Right kidney (tissue), 9 donors: Measurements from ENCODE around the gene KIF1A.
A peak's percentile ranks its signal among the peaks of the same experiment; 100 is the strongest.

Experiments
- DNase-seq: peaks from one replicate; pipeline ENCODE4 v3.0.0-alpha.2; 2016
- long read RNA-seq, 8 donors: transcript quantifications; one replicate each; lab custom pipeline, GENCODE V29; 2026

KIF1A gene, protein sequence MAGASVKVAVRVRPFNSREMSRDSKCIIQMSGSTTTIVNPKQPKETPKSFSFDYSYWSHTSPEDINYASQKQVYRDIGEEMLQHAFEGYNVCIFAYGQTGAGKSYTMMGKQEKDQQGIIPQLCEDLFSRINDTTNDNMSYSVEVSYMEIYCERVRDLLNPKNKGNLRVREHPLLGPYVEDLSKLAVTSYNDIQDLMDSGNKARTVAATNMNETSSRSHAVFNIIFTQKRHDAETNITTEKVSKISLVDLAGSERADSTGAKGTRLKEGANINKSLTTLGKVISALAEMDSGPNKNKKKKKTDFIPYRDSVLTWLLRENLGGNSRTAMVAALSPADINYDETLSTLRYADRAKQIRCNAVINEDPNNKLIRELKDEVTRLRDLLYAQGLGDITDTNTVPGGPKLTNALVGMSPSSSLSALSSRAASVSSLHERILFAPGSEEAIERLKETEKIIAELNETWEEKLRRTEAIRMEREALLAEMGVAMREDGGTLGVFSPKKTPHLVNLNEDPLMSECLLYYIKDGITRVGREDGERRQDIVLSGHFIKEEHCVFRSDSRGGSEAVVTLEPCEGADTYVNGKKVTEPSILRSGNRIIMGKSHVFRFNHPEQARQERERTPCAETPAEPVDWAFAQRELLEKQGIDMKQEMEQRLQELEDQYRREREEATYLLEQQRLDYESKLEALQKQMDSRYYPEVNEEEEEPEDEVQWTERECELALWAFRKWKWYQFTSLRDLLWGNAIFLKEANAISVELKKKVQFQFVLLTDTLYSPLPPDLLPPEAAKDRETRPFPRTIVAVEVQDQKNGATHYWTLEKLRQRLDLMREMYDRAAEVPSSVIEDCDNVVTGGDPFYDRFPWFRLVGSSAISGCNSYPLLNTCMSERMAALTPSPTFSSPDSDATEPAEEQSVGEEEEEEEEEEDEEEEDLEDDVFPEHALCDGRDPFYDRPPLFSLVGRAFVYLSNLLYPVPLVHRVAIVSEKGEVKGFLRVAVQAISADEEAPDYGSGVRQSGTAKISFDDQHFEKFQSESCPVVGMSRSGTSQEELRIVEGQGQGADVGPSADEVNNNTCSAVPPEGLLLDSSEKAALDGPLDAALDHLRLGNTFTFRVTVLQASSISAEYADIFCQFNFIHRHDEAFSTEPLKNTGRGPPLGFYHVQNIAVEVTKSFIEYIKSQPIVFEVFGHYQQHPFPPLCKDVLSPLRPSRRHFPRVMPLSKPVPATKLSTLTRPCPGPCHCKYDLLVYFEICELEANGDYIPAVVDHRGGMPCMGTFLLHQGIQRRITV (N-terminal part only)
- long read RNA-seq, donor 1, result 0 reads
- long read RNA-seq, donor 2, result 0 reads
- long read RNA-seq, donor 3, result 0 reads
- long read RNA-seq, donor 4, result 0 reads
- long read RNA-seq, donor 5, result 0 reads
- long read RNA-seq, donor 6, result 0 reads
- long read RNA-seq, donor 7, full-length matches to known transcripts, result 1 of 1 reads
- long read RNA-seq, donor 7, partial matches to known transcripts, result 0 of 1 reads
- long read RNA-seq, donor 7, other reads (novel, unspliced or antisense), result 0 of 1 reads
- long read RNA-seq, donor 8, result 0 reads

DNA sequence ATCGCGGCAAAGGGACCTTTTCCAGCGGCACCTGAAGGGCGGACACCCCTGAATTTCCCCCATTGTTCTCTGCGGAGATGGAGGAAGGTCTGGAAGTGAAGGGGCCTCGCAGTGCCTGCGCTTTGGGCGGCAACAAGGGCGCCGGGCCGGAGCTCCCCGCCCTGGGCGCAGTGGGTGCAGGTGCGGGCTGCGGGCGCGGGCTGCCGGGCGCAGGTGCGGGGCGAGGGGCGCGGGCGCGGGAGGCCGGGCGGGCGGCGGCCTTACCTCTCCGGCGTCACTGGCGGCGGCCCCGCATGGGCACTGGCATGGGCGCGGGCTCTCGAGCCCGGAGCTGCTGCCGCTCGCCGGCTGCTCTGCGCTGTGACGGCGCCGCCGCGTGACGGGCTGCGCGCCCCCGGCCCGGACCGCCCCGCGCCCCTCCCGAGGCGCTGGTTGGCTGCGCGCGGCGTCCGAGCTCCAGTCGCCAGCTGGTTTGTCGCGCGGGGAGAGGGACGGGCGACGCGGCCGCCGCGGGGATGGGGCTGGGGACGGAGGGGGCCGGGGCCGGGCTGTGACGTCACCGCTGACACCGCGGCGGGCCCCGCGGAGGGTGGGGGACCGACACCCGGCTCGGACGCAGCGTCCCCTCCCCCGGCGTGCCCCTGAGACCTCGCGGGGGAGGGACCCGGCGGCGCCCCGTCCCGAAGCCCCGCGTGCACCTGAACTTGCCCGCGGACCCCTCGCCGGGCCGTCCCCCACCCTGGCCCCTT, at the start of gene KIF1A:
Gene KIF1A, minus strand, starts transcription at position 362 of the 749 bp plus-strand sequence. CDS start 22,467 bp downstream, outside the sequence.
- no peak for DNase-seq

DNA sequence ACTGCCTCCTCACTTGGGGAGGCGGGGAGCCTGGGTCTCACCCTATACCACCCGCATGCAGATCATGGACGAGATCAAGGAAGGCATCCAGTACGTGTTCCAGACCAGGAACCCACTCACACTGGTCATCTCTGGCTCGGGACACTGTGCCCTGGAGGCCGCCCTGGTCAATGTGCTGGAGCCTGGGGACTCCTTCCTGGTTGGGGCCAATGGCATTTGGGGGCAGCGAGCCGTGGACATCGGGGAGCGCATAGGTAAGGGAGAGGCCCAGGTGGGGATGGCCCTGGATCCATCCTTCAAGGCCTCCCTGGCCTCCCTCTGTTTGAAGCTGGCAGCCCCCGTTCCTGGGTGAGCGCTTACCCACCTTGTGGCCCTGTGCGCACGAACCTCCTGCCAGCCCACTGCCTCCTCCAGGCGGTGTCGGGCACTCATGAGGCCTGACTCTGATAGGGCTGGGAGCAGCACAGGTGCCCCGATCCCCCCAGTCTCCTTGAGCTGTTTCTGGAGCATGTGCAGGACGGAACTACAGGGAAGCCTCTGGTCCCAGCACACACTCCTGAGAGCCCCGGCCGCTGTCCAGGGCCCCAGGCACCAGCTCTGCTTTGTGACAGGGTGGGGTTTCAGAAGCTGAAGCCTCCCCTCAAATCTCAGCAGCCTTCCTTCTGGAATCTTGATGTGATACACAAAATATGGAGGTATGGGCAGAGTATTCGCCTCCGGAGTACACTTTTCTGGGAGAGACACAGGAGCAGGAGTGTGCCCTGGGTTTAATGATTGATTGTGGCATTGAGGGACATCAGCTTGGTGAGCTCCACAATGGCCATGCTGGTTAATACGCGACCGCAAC, 49.3 kb upstream of the KIF1A start:
- DNase-seq, result no peak

- no peak for DNase-seq
Observed at GRCh38 chr2:240868286-240869108, 48.5 kb upstream of the KIF1A start, which contains the start of gene AGXT. Gene AGXT, plus strand, starts transcription at chr2:240868824. Its CDS starts 42 bp downstream, at chr2:240868866.

- no peak for DNase-seq
Observed at GRCh38 chr2:240865391-240865790, 45.4 kb upstream of the KIF1A start.

DNA sequence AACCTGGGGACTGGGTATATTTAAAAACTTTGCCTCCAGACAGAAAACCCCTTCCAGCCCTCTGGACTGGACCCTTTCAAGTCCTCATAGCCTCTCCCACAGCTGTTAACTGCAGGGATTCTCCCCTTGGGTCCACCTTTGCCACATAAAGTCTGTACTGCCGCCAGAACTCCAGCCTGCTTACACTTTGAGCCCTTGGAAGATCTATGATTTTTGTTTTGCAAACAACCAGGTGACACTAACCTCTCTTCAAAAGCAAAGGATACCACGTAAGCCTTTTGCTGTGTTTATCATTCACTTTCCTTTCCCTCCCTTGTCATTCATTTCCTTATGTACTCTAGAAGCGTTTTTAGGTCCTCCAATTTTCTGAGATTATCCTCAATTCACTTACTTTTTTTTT, 44.5 kb upstream of the KIF1A start:
- DNase-seq, result no peak

GRCh38 chr2:240861547-240861946, 41.5 kb upstream of the KIF1A start:
- no peak for DNase-seq

- DNase-seq, result no peak
Observed at GRCh38 chr2:240858871-240859270, 38.9 kb upstream of the KIF1A start.

- DNase-seq, result no peak
Observed at GRCh38 chr2:240858321-240858720, 38.3 kb upstream of the KIF1A start.

DNA sequence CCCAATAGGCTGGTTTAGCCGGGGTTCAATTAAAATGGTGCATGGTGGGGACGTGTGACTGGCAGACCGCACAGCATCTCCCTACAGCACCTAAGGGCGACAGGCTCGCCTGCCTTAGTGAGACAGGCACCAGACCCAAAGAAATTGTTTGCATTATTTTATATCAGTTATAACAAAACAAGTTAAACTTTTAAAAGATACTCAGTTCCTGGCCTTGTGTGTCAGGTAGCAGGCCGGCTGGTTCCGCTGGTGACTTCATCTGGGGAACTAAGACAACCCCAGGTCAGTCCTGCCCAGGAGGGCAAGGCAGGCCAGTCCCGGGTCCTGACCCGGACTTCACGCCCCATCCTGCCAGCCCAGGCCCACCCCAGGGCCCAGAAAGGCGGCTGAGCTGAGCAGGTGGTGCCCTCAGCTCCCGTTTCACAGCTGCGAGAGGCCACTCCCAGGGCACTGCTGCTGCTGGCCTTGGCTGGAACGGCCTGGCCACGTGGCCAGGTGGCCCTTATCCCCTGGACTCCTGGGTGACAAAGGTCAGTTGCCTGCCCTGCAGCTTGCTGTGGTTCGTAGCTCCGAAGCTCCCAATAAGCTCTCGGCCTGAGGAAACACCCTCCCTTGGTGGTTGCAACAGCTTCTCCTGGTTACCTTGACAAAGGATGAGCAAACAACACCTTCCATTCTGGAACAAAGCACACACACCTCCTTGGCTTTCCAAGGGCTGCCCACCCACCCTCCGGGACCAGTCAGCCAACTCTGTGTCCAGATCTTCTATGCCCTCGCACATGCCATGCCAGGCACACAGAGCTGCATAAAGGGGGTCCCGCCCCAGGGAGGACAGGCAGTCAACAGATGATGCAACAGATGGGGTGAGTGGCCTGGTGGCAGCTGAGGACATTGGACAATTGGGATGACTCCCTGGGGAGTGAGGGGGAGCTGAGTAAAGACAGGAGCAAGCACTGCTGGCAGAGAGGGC, 37.3 kb upstream of the KIF1A start:
- no peak for DNase-seq

DNA sequence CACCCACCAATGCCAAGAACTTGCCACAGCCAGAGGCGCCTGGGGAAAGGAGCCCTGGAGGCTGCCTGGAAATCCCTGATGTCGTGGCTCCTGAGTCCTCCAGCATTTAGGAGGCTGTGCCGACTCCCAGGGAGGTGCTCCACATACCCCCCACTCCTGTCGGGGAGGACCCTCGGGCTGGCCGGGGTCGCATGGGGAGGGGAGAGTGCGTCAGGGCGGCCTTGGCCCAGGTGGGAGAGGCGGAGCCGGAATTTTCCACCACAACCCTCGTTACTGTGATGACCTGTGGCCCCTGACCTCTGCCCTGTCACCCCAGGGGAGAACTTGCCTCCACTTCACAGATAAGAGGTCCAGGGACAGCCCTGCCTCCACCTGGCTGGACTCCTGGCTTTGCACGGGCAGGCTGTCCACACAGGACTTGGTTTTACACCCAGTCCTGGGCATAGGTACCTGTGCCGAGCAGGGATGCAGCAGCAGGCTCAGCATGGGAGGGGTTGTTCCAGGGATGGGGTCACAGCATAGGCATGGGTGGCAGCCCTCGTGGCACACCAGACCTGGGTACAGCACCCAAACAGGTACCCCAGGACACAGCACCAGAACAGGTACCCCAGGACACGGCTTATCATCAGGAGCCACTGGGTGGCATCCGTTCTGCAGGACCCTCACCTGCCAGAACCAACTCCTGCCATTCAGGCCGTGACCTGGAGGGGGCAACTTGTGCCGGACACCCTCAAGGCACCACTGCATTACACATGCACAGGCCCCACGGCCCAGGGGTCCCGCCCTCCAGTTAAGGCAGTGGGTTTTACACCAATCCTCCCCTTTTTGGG, 36.3 kb upstream of the KIF1A start:
- DNase-seq, result no peak

DNA sequence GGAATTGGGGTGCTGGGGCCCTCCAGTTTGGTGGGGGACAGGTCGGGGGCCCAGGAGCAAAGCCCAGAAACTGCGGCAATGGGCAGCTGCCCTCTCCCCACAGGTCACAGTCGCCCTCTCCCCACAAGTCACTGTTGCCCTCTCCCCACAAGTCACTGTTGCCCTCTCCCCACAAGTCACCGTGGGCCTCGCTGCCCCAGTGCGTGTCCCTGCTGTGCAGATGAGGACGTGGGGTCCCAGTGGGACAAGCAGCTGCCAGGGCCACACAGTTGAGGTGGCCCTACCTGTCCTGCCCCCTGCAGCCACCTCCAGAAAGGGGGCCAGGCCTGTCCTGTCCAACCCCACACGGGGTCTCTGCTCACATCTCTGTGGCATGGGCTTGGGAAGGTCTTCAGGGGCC, 35.7 kb upstream of the KIF1A start:
- no peak for DNase-seq

- no peak for DNase-seq
Observed at GRCh38 chr2:240852671-240853314, 32.8 kb upstream of the KIF1A start.

GRCh38 chr2:240851078-240851991, 31.3 kb upstream of the KIF1A start:
- peak; percentile 70 for DNase-seq

GRCh38 chr2:240850756-240851077, 30.7 kb upstream of the KIF1A start:
- no peak for DNase-seq

DNA sequence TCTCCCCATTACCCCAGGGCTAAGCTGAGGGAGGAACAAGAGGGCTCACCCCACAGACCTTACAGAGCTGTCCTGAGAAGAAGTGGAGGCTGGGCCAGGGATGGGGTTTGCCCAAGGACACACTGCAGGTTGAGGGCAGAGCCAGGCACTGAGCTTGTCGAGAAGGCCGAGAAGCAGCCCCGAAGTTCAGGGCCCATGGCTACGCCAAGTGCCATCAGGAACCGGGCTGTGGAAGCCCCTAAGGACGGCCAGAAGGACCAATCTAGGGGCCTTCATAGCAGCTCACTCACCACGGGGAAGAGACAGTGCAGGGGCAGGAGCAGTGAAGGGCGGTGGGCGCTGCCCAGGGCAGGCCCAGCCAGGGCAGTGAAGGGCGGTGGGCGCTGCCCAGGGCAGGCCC, 30.0 kb upstream of the KIF1A start:
- DNase-seq, result no peak
